H1 (cell line): ENCODE results near the gene DCBLD2. TPM values are rescaled to one million over a fixed set of nuclear protein-coding genes. Genes with fewer than 3 reads are reported as not detected.

Experiments used
- ATF2 ChIP-seq: IDR thresholded peaks from 2 replicates; pipeline ENCODE4 v1.6.1; 2012; ENCODE audit warnings: low read length, inconsistent platforms
- CHD2 ChIP-seq: IDR thresholded peaks from 2 replicates; pipeline ENCODE4 v1.6.1; 2012; ENCODE audit warnings: low read length, improper control_type of control experiment
- GABPA ChIP-seq: IDR thresholded peaks from 2 replicates; pipeline ENCODE4 v1.6.1; 2011; ENCODE audit warnings: mild to moderate bottlenecking, low read length, moderate library complexity, borderline replicate concordance; ENCODE audit not compliant: insufficient read depth
- GTF2F1 ChIP-seq: IDR thresholded peaks from 2 replicates; pipeline ENCODE4 v1.6.1; 2012; ENCODE audit warnings: low read depth, low read length, improper control_type of control experiment, borderline replicate concordance
- HDAC6 ChIP-seq: IDR thresholded peaks from one replicate; pipeline ENCODE4 v1.7.1; 2012; ENCODE audit warnings: low read depth, mild to moderate bottlenecking, inconsistent platforms, low read length, moderate library complexity
- MAFK ChIP-seq: IDR thresholded peaks from 2 replicates; pipeline ENCODE4 v1.6.1; 2012; ENCODE audit warnings: low read depth, mild to moderate bottlenecking, improper control_type of control experiment, low read length
- POLR2AphosphoS5 ChIP-seq: IDR thresholded peaks from 2 replicates; pipeline ENCODE4 v1.6.1; 2011; ENCODE audit warnings: low read depth, low read length
- POU5F1 ChIP-seq: IDR thresholded peaks from 2 replicates; pipeline ENCODE4 v1.6.1; 2011; ENCODE audit warnings: low read depth, mild to moderate bottlenecking, low read length, moderate library complexity
- RBBP5 ChIP-seq: IDR thresholded peaks from 2 replicates; pipeline ENCODE4 v1.7.1; 2012; ENCODE audit warnings: low read depth, mild to moderate bottlenecking, inconsistent platforms, low read length, moderate library complexity, borderline replicate concordance
- RNF2 ChIP-seq: fragments of 200-900, 300-1000 bp; sonication (generic); IDR thresholded peaks from 2 replicates; pipeline ENCODE4 v1.7.1; 2016; ENCODE audit warnings: borderline replicate concordance, low read depth, mild to moderate bottlenecking, antibody characterized with exemption, low read length; ENCODE audit not compliant: poor library complexity, severe bottlenecking; ENCODE audit errors: missing control alignments
- SIN3A ChIP-seq, 2 experiments: IDR thresholded peaks in 1 of 2; conservative IDR thresholded peaks in 1 of 2; 2 replicates each; pipeline ENCODE4 v1.6.1; 2011 to 2012; ENCODE audit warnings: low read length in 2 of 2, improper control_type of control experiment in 1 of 2, low read depth in 1 of 2, mild to moderate bottlenecking in 1 of 2
- SIX5 ChIP-seq: IDR thresholded peaks from 2 replicates; pipeline ENCODE4 v1.6.1; 2011; ENCODE audit warnings: mild to moderate bottlenecking, low read depth, low read length
- polyA plus RNA-seq, 7 experiments: library from polyadenylated mRNA; depleted of rRNA in 3 of 7; stranded (reverse) in 5 of 7; unstranded in 2 of 7; fragments of >200 nt in 5 of 7; fragments of 200-250 nt in 2 of 7; gene quantifications; 1 replicate in 5 of 7; 2 replicates in 1 of 7; 4 replicates in 1 of 7; pipeline versions ENCODE4 v1.2.1 to v1.2.3, GENCODE V29; 2011 to 2013; ENCODE audit warnings: missing spikeins in 2 of 7, mixed read lengths in 2 of 7
- total RNA-seq: library from RNA; stranded (reverse); fragmentation: NEBNext Ultra II Directional; extraction: Animal tissue kit (Norgen Biotek cat#: 25700); gene quantifications from 2 replicates; pipeline ENCODE4 v1.2.1, GENCODE V29; 2021

Gene DCBLD2
- total and polyA plus RNA-seq, 2 of the 8 experiments (the other 6 are each of a cell fraction or from before 2014, with no cell fraction given), result 19.6 to 63.8 TPM

GRCh38 chr3:98901119-98901391 lies 440 bp downstream of the DCBLD2 start (continued):
- TF ChIP-seq SIN3A (conservative IDR thresholded peaks at IDR 0.05 in 1 of 2, IDR thresholded peaks at IDR 0.05 in 1 of 2; ENCODE audit: low read depth in 1 of 2, low read length in 2 of 2) (peak in 1 of 2 experiments; percentile 28; a peak in 2 of 4 replicates), CHD2 (no peak), ATF2 (no peak), GABPA (no peak), POLR2AphosphoS5 (peak; percentile 15; the same call in 1 of the 2 replicates), SIX5 (no peak), MAFK (no peak), GTF2F1 (no peak), HDAC6 (no peak), POU5F1 (no peak), RBBP5 (peak; percentile 100; the same call in 1 of the 2 replicates), RNF2 (no peak)
